GM23338 (cell line): ENCODE measurements around the gene CPLX3. TPM values are rescaled to one million over a fixed set of nuclear protein-coding genes. Genes with fewer than 3 reads are reported as not detected.

Experiments used
- ATAC-seq: fragments of 200-7000 bp; cut with Tn5 transposase; 3 replicates; pipeline ENCODE4 v1.9.1; 2020
- DNase-seq: peaks from one replicate; pipeline ENCODE4 v3.0.0-alpha.2; 2015; ENCODE audit warnings: low spot score
- H2AFZ ChIP-seq: fragments of 200-600 bp; sonication (generic); 2 replicates; pipeline ENCODE4 v1.8.0; 2016; ENCODE audit warnings: antibody characterized with exemption, mild to moderate bottlenecking, moderate library complexity
- H3F3A ChIP-seq: fragments of 200-600 bp; sonication (generic); replicated peaks from 2 replicates; pipeline ENCODE4 v1.8.0; 2017; ENCODE audit warnings: antibody characterized with exemption, mixed run types, low read depth
- H3K27ac ChIP-seq: fragments of 200-600 bp; sonication (generic); 2 replicates; pipeline ENCODE4 v1.6.1; 2016; ENCODE audit warnings: low read depth
- H3K27me3 ChIP-seq: fragments of 200-600 bp; sonication (generic); 2 replicates; pipeline ENCODE4 v1.8.0; 2016; ENCODE audit warnings: mild to moderate bottlenecking, mixed run types, moderate library complexity; ENCODE audit not compliant: insufficient read depth
- H3K36me3 ChIP-seq: fragments of 200-600 bp; sonication (generic); 2 replicates; pipeline ENCODE4 v1.8.0; 2016; ENCODE audit warnings: mild to moderate bottlenecking; ENCODE audit not compliant: insufficient read depth
- H3K4me1 ChIP-seq: fragments of 200-600 bp; sonication (generic); 2 replicates; pipeline ENCODE4 v1.8.0; 2016; ENCODE audit warnings: mild to moderate bottlenecking, moderate library complexity; ENCODE audit not compliant: insufficient read depth
- H3K4me2 ChIP-seq: fragments of 200-600 bp; sonication (generic); 2 replicates; pipeline ENCODE4 v1.7.1; 2017; ENCODE audit warnings: mixed run types
- H3K4me3 ChIP-seq: fragments of 200-600 bp; sonication (generic); 2 replicates; pipeline ENCODE4 v1.6.1; 2016; ENCODE audit warnings: mixed run types
- H3K79me2 ChIP-seq: fragments of 200-600 bp; sonication (generic); replicated peaks from 2 replicates; pipeline ENCODE4 v1.8.0; 2017; ENCODE audit warnings: mild to moderate bottlenecking; ENCODE audit not compliant: insufficient read depth
- H3K9me2 ChIP-seq: fragments of 200-600 bp; sonication (generic); 2 replicates; pipeline ENCODE4 v1.8.0; 2017; ENCODE audit not compliant: insufficient read depth
- H4K20me1 ChIP-seq: fragments of 200-600 bp; sonication (generic); replicated peaks from 2 replicates; pipeline ENCODE4 v1.8.0; 2017; ENCODE audit warnings: mild to moderate bottlenecking; ENCODE audit not compliant: insufficient read depth
- H3K27ac Mint-ChIP-seq: 2 replicates; pipeline ENCODE4 v1.8.0; 2020; ENCODE audit warnings: inconsistent platforms, mild to moderate bottlenecking, moderate library complexity, mixed read lengths
- H3K27me3 Mint-ChIP-seq: 3 replicates; pipeline ENCODE4 v1.8.0; 2022; ENCODE audit warnings: low read depth, mild to moderate bottlenecking, moderate library complexity, mixed read lengths, inconsistent platforms; ENCODE audit not compliant: insufficient read depth, poor library complexity
- H3K36me3 Mint-ChIP-seq: 3 replicates; pipeline ENCODE4 v1.8.0; 2021; ENCODE audit warnings: low read depth, mild to moderate bottlenecking, inconsistent platforms, moderate library complexity, mixed read lengths
- H3K4me1 Mint-ChIP-seq: 3 replicates; pipeline ENCODE4 v1.8.0; 2020; ENCODE audit warnings: mild to moderate bottlenecking, inconsistent platforms, mixed read lengths
- H3K4me3 Mint-ChIP-seq: 3 replicates; pipeline ENCODE4 v1.8.0; 2021; ENCODE audit warnings: moderate library complexity, mild to moderate bottlenecking, inconsistent platforms, mixed read lengths
- H3K9me3 Mint-ChIP-seq: 3 replicates; pipeline ENCODE4 v1.8.0; 2020; ENCODE audit warnings: moderate library complexity, mild to moderate bottlenecking, inconsistent platforms, mixed read lengths
- CREB1 ChIP-seq: fragments of 250-450 bp; sonication (Bioruptor Pico); IDR thresholded peaks from 2 replicates; pipeline ENCODE4 v1.5.0; 2020; ENCODE audit warnings: low read depth, mild to moderate bottlenecking, moderate library complexity
- EZH2 ChIP-seq: fragments of 200-600 bp; sonication (generic); IDR thresholded peaks from one replicate; pipeline ENCODE4 v1.8.0; 2017; ENCODE audit warnings: antibody characterized with exemption, mild to moderate bottlenecking, low read depth; ENCODE audit not compliant: unreplicated experiment
- JUNB ChIP-seq: IDR thresholded peaks from one replicate; pipeline ENCODE4 v1.6.1; 2016; ENCODE audit warnings: antibody characterized with exemption; ENCODE audit not compliant: unreplicated experiment
- NANOG ChIP-seq: IDR thresholded peaks from 2 replicates; pipeline ENCODE4 v1.6.1; 2016; ENCODE audit warnings: antibody characterized with exemption, borderline replicate concordance
- STAT1 ChIP-seq: IDR thresholded peaks from one replicate; pipeline ENCODE4 v1.6.1; 2016; ENCODE audit warnings: antibody characterized with exemption; ENCODE audit not compliant: unreplicated experiment
- ZNF114 ChIP-seq: fragments of 250-450 bp; sonication (Bioruptor Pico); IDR thresholded peaks from 2 replicates; pipeline ENCODE4 v1.5.0; 2020; ENCODE audit warnings: mild to moderate bottlenecking, moderate library complexity
- polyA plus RNA-seq: library from polyadenylated mRNA; unstranded; fragments of >200 nt; fragmentation: Nextera tagmentation; extraction: Ambion mirVana; gene quantifications from 2 replicates; pipeline ENCODE4 v1.2.1, GENCODE V29; 2016
- total RNA-seq: library from RNA; depleted of rRNA; stranded (reverse); fragments of >200 nt; shearing (Covaris generic); gene quantifications from 2 replicates; pipeline ENCODE4 v1.2.3, GENCODE V29; 2014
- TF ChIP-seq, protein P1 (sequence below), 2 experiments: fragments of 200-600 bp in 1 of 2; sonication (generic) in 1 of 2; conservative IDR thresholded peaks; 2 replicates each; pipeline versions ENCODE4 v1.5.1 to v1.6.1; 2016 to 2017; ENCODE audit warnings: antibody characterized with exemption in 2 of 2, low read depth in 2 of 2, mild to moderate bottlenecking in 2 of 2, moderate library complexity in 1 of 2
- TF ChIP-seq, protein P2 (sequence below): IDR thresholded peaks from 2 replicates; pipeline ENCODE4 v1.6.1; 2016; ENCODE audit warnings: antibody characterized with exemption
- TF ChIP-seq, protein P3 (sequence below): fragments of 250-450 bp; sonication (Bioruptor Pico); IDR thresholded peaks from 2 replicates; pipeline ENCODE4 v1.5.0; 2020; ENCODE audit warnings: mild to moderate bottlenecking, moderate library complexity

The CPLX3 gene
- total and polyA plus RNA-seq, 2 experiments from 2014 or later, result 0.66 TPM; not detected in 1

DNA sequence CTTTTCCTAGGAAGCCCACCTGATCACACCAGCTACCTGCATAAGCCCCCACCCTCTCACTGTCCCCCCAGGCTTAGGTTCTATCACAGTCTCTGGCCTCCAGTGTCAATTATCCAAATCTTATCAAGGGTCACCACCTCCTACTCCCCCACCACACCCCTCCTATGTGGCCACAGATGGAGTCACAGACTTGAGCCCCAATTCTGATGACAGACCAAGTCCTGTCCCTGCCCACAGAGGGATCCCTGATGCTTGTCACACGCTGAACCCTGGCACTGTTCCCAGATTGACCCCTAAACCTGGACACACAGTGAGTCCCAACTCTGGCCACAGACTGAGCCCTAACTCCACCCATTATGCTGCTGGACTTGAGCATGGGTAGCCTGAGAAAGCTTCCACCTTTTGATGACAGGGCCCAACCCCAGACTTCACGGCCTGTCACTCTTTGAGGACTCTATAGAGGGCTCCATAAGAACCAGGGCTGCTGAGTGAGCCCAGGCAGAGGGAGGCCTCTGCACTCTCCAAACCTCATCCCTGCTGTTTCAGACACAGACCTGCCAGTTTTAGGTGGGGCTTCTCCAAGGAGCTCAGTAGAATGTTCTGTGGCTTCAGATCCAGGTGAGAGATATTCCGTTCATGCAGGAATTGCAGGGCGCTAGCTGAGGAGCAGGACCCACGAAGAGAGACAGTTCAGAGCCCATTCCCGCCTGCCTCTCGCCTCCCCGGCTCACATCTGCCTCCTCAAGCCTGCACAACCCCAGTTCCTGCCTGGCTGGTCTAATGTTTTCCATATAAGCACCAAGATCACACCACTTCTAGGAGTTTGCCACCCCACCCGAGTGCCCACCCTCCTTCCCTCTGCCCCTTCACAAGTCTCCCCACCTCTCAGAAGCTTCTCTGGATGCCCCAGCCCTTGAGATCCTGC is 14.7 kb downstream of the CPLX3 start:
- Histone ChIP-seq H3K9me2 (no peaks in the 10 kb centered on the region), H4K20me1 (no peaks in the 10 kb centered on the region; the same call in 1 of the 2 replicates), H3K4me3 (no peak overlapping the region), H2AFZ (no peak overlapping the region), H3K79me2 (no peaks in the 10 kb centered on the region), H3K27ac (no peak overlapping the region), H3K4me2 (no peak overlapping the region), H3K4me1 (peaks cover 9% of the 10 kb centered on the region), H3F3A (0 out of 2 replicates have a peak, but pooled peaks cover 5% of the 10 kb centered on the region), H3K36me3 (no peaks in the 10 kb centered on the region; the same call in 1 of the 2 replicates), H3K27me3 (no peaks in the 10 kb centered on the region)
- H3K4me1 Mint-ChIP-seq, result peaks cover 22% of the 10 kb centered on the region
- H3K27me3 Mint-ChIP-seq, result peaks cover 15% of the 10 kb centered on the region
- peak overlapping the region; percentile 91 for H3K4me3 Mint-ChIP-seq
- H3K9me3 Mint-ChIP-seq, result no peaks in the 10 kb centered on the region
- H3K27ac Mint-ChIP-seq, result no peak overlapping the region; the same call in 1 of the 2 replicates
- DNase-seq (no peak), ATAC-seq (no peak)
- peaks cover 16% of the 10 kb centered on the region for H3K36me3 Mint-ChIP-seq
- TF ChIP-seq NANOG, result no peak
- no peak for TF ChIP-seq JUNB
- no peak for TF ChIP-seq CREB1 (CRISPR knock-in tag)
- TF ChIP-seq, protein P1, sequence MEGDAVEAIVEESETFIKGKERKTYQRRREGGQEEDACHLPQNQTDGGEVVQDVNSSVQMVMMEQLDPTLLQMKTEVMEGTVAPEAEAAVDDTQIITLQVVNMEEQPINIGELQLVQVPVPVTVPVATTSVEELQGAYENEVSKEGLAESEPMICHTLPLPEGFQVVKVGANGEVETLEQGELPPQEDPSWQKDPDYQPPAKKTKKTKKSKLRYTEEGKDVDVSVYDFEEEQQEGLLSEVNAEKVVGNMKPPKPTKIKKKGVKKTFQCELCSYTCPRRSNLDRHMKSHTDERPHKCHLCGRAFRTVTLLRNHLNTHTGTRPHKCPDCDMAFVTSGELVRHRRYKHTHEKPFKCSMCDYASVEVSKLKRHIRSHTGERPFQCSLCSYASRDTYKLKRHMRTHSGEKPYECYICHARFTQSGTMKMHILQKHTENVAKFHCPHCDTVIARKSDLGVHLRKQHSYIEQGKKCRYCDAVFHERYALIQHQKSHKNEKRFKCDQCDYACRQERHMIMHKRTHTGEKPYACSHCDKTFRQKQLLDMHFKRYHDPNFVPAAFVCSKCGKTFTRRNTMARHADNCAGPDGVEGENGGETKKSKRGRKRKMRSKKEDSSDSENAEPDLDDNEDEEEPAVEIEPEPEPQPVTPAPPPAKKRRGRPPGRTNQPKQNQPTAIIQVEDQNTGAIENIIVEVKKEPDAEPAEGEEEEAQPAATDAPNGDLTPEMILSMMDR (conservative IDR thresholded peaks at IDR 0.05; ENCODE audit: low read depth in 2 of 2), result no peak
- no peak for TF ChIP-seq STAT1
- TF ChIP-seq EZH2, result no peak
- TF ChIP-seq, protein P2, sequence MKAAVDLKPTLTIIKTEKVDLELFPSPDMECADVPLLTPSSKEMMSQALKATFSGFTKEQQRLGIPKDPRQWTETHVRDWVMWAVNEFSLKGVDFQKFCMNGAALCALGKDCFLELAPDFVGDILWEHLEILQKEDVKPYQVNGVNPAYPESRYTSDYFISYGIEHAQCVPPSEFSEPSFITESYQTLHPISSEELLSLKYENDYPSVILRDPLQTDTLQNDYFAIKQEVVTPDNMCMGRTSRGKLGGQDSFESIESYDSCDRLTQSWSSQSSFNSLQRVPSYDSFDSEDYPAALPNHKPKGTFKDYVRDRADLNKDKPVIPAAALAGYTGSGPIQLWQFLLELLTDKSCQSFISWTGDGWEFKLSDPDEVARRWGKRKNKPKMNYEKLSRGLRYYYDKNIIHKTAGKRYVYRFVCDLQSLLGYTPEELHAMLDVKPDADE, result no peak

DNA sequence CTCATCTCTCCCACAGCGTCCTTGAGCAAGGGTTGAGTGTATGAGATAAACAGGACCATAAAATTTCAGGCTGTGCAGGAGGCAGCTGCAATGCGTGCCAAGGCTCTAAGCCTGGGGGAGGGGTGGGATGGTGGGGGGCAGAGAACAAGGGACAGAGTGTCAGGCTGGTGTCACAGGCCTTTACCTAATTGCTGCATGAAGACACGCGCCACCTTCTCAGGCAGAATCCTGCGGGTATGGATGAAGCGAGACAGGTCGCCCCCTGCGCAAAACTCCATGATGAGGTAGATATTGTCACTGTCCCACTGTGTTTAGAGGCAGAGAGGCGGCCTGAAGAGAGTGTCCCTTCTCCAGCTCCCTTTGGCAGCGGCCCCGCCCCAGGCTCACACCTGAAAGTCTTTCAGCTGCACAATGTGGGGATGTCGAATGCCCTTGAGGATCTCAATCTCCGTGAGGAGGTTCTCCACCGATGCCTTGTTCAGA is 15.5 kb downstream of the CPLX3 start:
- peak overlapping the region; percentile 88 for H3K4me2 ChIP-seq
- no peak overlapping the region for H2AFZ ChIP-seq
- Mint-ChIP-seq H3K9me3 (no peaks in the 10 kb centered on the region), H3K27me3 (peaks cover 16% of the 10 kb centered on the region), H3K4me1 (peaks cover 22% of the 10 kb centered on the region), H3K27ac (no peak overlapping the region; the same call in 1 of the 2 replicates), H3K4me3 (peak overlapping the region; percentile 91), H3K36me3 (peaks cover 16% of the 10 kb centered on the region)
- H4K20me1 ChIP-seq, result no peaks in the 10 kb centered on the region; the same call in 1 of the 2 replicates
- H3K4me3 ChIP-seq, result peak overlapping the region; percentile 97
- H3K4me1 ChIP-seq, result peaks cover 9% of the 10 kb centered on the region
- H3K9me2 ChIP-seq, result no peaks in the 10 kb centered on the region
- H3K27me3 ChIP-seq, result no peaks in the 10 kb centered on the region
- no peak for ATAC-seq
- no peaks in the 10 kb centered on the region; the same call in 1 of the 2 replicates for H3K36me3 ChIP-seq
- H3K27ac ChIP-seq, result no peak overlapping the region
- 0 out of 2 replicates have a peak, but pooled peaks cover 5% of the 10 kb centered on the region for H3F3A ChIP-seq
- DNase-seq, result no peak
- no peaks in the 10 kb centered on the region for H3K79me2 ChIP-seq
- TF ChIP-seq, protein P2, result no peak
- TF ChIP-seq STAT1, result no peak
- TF ChIP-seq ZNF114, result no peak
- TF ChIP-seq JUNB, result no peak
- TF ChIP-seq, protein P3, sequence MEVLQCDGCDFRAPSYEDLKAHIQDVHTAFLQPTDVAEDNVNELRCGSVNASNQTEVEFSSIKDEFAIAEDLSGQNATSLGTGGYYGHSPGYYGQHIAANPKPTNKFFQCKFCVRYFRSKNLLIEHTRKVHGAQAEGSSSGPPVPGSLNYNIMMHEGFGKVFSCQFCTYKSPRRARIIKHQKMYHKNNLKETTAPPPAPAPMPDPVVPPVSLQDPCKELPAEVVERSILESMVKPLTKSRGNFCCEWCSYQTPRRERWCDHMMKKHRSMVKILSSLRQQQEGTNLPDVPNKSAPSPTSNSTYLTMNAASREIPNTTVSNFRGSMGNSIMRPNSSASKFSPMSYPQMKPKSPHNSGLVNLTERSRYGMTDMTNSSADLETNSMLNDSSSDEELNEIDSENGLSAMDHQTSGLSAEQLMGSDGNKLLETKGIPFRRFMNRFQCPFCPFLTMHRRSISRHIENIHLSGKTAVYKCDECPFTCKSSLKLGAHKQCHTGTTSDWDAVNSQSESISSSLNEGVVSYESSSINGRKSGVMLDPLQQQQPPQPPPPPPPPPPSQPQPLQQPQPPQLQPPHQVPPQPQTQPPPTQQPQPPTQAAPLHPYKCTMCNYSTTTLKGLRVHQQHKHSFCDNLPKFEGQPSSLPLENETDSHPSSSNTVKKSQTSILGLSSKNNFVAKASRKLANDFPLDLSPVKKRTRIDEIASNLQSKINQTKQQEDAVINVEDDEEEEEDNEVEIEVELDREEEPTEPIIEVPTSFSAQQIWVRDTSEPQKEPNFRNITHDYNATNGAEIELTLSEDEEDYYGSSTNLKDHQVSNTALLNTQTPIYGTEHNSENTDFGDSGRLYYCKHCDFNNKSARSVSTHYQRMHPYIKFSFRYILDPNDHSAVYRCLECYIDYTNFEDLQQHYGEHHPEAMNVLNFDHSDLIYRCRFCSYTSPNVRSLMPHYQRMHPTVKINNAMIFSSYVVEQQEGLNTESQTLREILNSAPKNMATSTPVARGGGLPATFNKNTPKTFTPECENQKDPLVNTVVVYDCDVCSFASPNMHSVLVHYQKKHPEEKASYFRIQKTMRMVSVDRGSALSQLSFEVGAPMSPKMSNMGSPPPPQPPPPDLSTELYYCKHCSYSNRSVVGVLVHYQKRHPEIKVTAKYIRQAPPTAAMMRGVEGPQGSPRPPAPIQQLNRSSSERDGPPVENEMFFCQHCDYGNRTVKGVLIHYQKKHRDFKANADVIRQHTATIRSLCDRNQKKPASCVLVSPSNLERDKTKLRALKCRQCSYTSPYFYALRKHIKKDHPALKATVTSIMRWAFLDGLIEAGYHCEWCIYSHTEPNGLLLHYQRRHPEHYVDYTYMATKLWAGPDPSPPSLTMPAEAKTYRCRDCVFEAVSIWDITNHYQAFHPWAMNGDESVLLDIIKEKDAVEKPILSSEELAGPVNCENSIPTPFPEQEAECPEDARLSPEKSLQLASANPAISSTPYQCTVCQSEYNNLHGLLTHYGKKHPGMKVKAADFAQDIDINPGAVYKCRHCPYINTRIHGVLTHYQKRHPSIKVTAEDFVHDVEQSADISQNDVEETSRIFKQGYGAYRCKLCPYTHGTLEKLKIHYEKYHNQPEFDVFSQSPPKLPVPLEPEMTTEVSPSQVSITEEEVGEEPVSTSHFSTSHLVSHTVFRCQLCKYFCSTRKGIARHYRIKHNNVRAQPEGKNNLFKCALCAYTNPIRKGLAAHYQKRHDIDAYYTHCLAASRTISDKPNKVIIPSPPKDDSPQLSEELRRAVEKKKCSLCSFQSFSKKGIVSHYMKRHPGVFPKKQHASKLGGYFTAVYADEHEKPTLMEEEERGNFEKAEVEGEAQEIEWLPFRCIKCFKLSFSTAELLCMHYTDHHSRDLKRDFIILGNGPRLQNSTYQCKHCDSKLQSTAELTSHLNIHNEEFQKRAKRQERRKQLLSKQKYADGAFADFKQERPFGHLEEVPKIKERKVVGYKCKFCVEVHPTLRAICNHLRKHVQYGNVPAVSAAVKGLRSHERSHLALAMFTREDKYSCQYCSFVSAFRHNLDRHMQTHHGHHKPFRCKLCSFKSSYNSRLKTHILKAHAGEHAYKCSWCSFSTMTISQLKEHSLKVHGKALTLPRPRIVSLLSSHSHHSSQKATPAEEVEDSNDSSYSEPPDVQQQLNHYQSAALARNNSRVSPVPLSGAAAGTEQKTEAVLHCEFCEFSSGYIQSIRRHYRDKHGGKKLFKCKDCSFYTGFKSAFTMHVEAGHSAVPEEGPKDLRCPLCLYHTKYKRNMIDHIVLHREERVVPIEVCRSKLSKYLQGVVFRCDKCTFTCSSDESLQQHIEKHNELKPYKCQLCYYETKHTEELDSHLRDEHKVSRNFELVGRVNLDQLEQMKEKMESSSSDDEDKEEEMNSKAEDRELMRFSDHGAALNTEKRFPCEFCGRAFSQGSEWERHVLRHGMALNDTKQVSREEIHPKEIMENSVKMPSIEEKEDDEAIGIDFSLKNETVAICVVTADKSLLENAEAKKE (CRISPR knock-in tag), result no peak
